KMS-11 (cell line): ENCODE measurements around the gene TCTA.

ENCODE experiments used
- H2AFZ ChIP-seq: fragments of 200-600 bp; sonication (generic); 2 replicates; pipeline ENCODE4 v1.6.1; 2016; ENCODE audit warnings: antibody characterized with exemption, mixed run types, low read depth
- H3K27ac ChIP-seq: fragments of 200-600 bp; sonication (generic); 2 replicates; pipeline ENCODE4 v1.6.1; 2016; ENCODE audit warnings: mild to moderate bottlenecking, mixed run types
- H3K27me3 ChIP-seq: fragments of 200-600 bp; sonication (generic); 2 replicates; pipeline ENCODE4 v1.6.1; 2017; ENCODE audit warnings: mild to moderate bottlenecking, low read depth, mixed run types, moderate library complexity; ENCODE audit not compliant: insufficient read depth
- H3K36me3 ChIP-seq: fragments of 200-600 bp; sonication (generic); 2 replicates; pipeline ENCODE4 v1.6.1; 2017; ENCODE audit warnings: mild to moderate bottlenecking, mixed run types; ENCODE audit not compliant: insufficient read depth
- H3K4me1 ChIP-seq: fragments of 200-600 bp; sonication (generic); 2 replicates; pipeline ENCODE4 v1.6.1; 2016; ENCODE audit warnings: mild to moderate bottlenecking, low read depth, mixed run types; ENCODE audit not compliant: poor library complexity, severe bottlenecking
- H3K4me2 ChIP-seq: fragments of 200-600 bp; sonication (generic); 2 replicates; pipeline ENCODE4 v1.7.0; 2016; ENCODE audit warnings: mild to moderate bottlenecking, mixed run types
- H3K4me3 ChIP-seq: fragments of 200-600 bp; sonication (generic); IDR thresholded peaks from 2 replicates; pipeline ENCODE4 v1.6.1; 2017; ENCODE audit warnings: low read depth, low read length, mixed read lengths; ENCODE audit not compliant: insufficient read depth
- H3K79me2 ChIP-seq: fragments of 200-600 bp; sonication (generic); 2 replicates; pipeline ENCODE4 v1.6.1; 2016; ENCODE audit warnings: low read depth, mixed run types; ENCODE audit not compliant: insufficient read depth
- H3K9ac ChIP-seq: fragments of 200-600 bp; sonication (generic); 2 replicates; pipeline ENCODE4 v1.6.1; 2016; ENCODE audit warnings: mild to moderate bottlenecking, mixed run types
- H4K20me1 ChIP-seq: fragments of 200-600 bp; sonication (generic); 2 replicates; pipeline ENCODE4 v1.6.1; 2016; ENCODE audit warnings: mild to moderate bottlenecking, mixed run types; ENCODE audit not compliant: insufficient read depth
- CTCF ChIP-seq: fragments of 200-600 bp; sonication (generic); conservative IDR thresholded peaks from 2 replicates; pipeline ENCODE4 v1.6.1; 2017; ENCODE audit warnings: low read depth, mild to moderate bottlenecking, antibody characterized with exemption, low read length, moderate library complexity, mixed read lengths

Gene TCTA

GRCh38 chr3:49460188-49460890 is 48.1 kb downstream of the TCTA start:
- H2AFZ ChIP-seq = no peak overlapping the region
- H3K79me2 ChIP-seq = no peaks in the 10 kb centered on the region
- no peak overlapping the region for H3K4me3 ChIP-seq
- H4K20me1 ChIP-seq = no peaks in the 10 kb centered on the region
- no peak overlapping the region for H3K9ac ChIP-seq
- no peak overlapping the region for H3K4me2 ChIP-seq
- no peak for TF ChIP-seq CTCF
- peaks cover 12% of the 10 kb centered on the region for H3K4me1 ChIP-seq
- H3K27ac ChIP-seq = no peak overlapping the region
- no peaks in the 10 kb centered on the region for H3K36me3 ChIP-seq
- no peaks in the 10 kb centered on the region for H3K27me3 ChIP-seq

- no peaks in the 10 kb centered on the region for H4K20me1 ChIP-seq
- no peaks in the 10 kb centered on the region for H3K79me2 ChIP-seq
- H3K4me3 ChIP-seq = no peak overlapping the region
- H2AFZ ChIP-seq = no peak overlapping the region
- no peak overlapping the region for H3K27ac ChIP-seq
- no peak overlapping the region for H3K9ac ChIP-seq
- no peaks in the 10 kb centered on the region for H3K36me3 ChIP-seq
- H3K27me3 ChIP-seq = no peaks in the 10 kb centered on the region
- H3K4me2 ChIP-seq = no peak overlapping the region
- peaks cover 12% of the 10 kb centered on the region for H3K4me1 ChIP-seq
- TF ChIP-seq CTCF = no peak
Observed at GRCh38 chr3:49460956-49461355, 48.7 kb downstream of the TCTA start.

GRCh38 chr3:49461443-49462171 is 49.4 kb downstream of the TCTA start:
- no peak for TF ChIP-seq CTCF
- Histone ChIP-seq H3K4me3 (no peak overlapping the region), H3K79me2 (no peaks in the 10 kb centered on the region), H2AFZ (0 out of 2 replicates have a peak overlapping the region, but pooled peaks have one; percentile 5), H3K9ac (no peak overlapping the region), H4K20me1 (no peaks in the 10 kb centered on the region), H3K27ac (no peak overlapping the region), H3K4me1 (peaks cover 12% of the 10 kb centered on the region), H3K36me3 (no peaks in the 10 kb centered on the region), H3K27me3 (no peaks in the 10 kb centered on the region), H3K4me2 (peak overlapping the region; percentile 27; the same call in 1 of the 2 replicates)

GRCh38 chr3:49462222-49462621 is 50.0 kb downstream of the TCTA start:
- no peaks in the 10 kb centered on the region for H3K27me3 ChIP-seq
- H3K36me3 ChIP-seq = no peaks in the 10 kb centered on the region
- no peak overlapping the region for H3K4me2 ChIP-seq
- H2AFZ ChIP-seq = no peak overlapping the region
- no peak for TF ChIP-seq CTCF
- H3K9ac ChIP-seq = no peak overlapping the region
- no peaks in the 10 kb centered on the region for H3K79me2 ChIP-seq
- H3K4me1 ChIP-seq = peaks cover 12% of the 10 kb centered on the region
- H3K27ac ChIP-seq = no peak overlapping the region
- H3K4me3 ChIP-seq = no peak overlapping the region
- H4K20me1 ChIP-seq = no peaks in the 10 kb centered on the region
